ENCODE data around the gene KRT16. TPM values are rescaled to one million over a fixed set of nuclear protein-coding genes. Genes with fewer than 3 reads are reported as not detected.

The KRT16 gene
- total RNA-seq, 2 donors from 2014 or later: not detected

DNA sequence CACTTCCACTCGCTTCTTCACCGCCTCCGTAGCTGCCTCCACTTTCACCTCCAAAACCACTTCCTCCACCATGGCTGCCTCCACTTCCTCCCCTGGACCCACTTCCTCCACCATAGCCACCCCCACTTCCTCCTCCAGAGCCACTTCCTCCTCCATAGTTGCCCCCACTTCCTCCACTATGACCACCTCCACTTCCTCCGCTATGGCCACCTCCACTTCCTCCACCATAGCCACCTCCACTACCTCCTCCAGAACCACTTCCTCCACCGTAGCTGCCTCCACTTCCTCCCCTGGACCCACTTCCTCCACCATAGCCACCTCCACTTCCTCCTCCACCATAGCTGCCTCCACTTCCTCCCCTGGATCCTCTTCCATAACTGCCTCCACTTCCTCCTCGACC, 45.2 kb downstream of the KRT16 start:
- Mint-ChIP-seq H3K27me3 (peaks cover 12 to 26% of the 10 kb centered on the region in 2 donors), H3K27ac (peak overlapping the region; percentile 71 to 80), H3K36me3 (no peaks in the 10 kb centered on the region)

DNA sequence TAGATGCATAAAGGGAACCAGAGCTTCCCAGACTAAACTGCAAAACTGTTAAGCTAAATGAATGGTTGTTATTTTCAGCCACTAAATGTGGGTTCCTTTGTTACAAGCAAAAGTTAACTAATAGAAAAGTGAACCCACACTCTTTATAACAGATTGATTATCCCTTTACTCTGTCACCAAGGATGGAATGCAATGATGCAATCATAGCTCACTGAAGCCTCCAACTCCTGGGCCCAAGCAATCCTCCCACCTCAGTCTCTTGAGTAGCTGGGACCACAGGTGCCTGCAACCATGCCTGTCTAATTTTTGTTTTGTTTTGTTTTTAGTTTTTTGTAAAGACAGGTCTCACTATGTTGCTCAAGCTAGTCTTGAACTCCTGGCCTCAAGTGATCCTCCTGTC, 47.2 kb downstream of the KRT16 start:
- no peak overlapping the region for H3K27ac Mint-ChIP-seq
- H3K36me3 Mint-ChIP-seq: no peaks in the 10 kb centered on the region
- H3K4me1 Mint-ChIP-seq (ENCODE audit: low read depth in 2 of 2): peaks cover 0 to 14% of the 10 kb centered on the region in 2 donors
- DNase-seq (ENCODE audit: low spot score) (no peak), ATAC-seq (no peak)
- H3K27me3 Mint-ChIP-seq: peaks cover 13 to 14% of the 10 kb centered on the region in 2 donors
- peaks cover 6% of the 10 kb centered on the region for H3K9me3 Mint-ChIP-seq
- H3K4me3 Mint-ChIP-seq: no peak overlapping the region

More for the DNA sequence above, 45.2 kb downstream of the KRT16 start:
- no peak overlapping the region for H3K4me3 Mint-ChIP-seq
- DNase-seq (ENCODE audit: low spot score): no peak
- peaks cover 6% of the 10 kb centered on the region for H3K9me3 Mint-ChIP-seq
- peak in 1 of 2 donors; percentile 25 for ATAC-seq
- peaks cover 0 to 14% of the 10 kb centered on the region in 2 donors for H3K4me1 Mint-ChIP-seq (ENCODE audit: low read depth in 2 of 2)

DNA sequence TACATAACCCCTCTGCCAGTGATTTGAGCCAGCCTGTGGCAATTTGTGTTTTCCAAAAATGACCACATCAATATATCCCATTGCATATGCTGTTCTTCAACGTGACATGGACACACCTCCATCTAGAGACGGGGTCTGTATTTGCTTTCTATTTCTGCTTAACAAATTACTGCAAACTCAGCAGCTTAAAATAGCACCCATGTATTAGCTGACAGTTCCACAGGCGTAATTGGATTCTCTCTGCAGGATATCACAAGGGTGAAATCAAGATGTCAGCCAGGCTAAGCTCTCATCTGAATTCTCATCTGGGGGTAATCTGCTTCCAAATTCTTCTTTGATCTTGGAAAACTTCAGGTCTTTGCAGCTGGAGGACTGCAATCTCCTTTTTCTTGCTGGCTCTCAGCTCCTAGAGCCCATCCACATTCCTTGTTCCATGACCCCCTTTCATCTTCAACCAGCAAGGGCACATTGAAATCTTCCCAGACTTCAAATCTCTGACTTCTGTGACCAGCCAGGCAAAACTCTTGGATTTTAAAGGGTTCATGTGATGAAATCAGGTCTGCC, 48.9 kb downstream of the KRT16 start:
- peaks cover 6% of the 10 kb centered on the region for H3K9me3 Mint-ChIP-seq
- no peak overlapping the region for H3K27ac Mint-ChIP-seq
- H3K4me1 Mint-ChIP-seq (ENCODE audit: low read depth in 2 of 2): peaks cover 0 to 14% of the 10 kb centered on the region in 2 donors
- ATAC-seq: no peak
- no peak overlapping the region for H3K4me3 Mint-ChIP-seq
- H3K36me3 Mint-ChIP-seq: no peaks in the 10 kb centered on the region
- peaks cover 13 to 14% of the 10 kb centered on the region in 2 donors for H3K27me3 Mint-ChIP-seq
- DNase-seq (ENCODE audit: low spot score): no peak

DNA sequence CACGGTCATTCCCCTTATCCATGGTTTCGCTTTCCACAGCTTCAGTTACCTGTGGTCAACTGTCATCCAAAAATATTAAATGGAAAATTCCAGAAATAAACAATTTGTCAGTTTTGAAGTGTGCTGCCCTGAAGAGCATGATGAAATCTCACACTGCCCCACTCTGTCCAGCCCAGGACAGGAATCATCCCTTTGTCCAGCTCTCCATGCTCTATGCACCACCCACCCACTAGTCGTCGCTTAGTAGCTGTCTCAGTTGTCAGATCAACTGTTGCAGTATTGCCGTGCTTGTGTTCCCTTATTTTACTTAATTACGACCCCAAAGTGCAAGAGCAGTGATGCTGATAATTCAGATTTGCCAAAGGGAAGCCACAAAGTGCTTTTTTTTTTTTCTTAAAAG, 51.0 kb downstream of the KRT16 start:
- Mint-ChIP-seq H3K4me3 (no peak overlapping the region), H3K4me1 (ENCODE audit: low read depth in 2 of 2) (peaks cover 0 to 3% of the 10 kb centered on the region in 2 donors), H3K27me3 (peaks cover 23 to 27% of the 10 kb centered on the region in 2 donors)

More for the DNA sequence above, 51.0 kb downstream of the KRT16 start:
- DNase-seq (ENCODE audit: low spot score) (no peak), ATAC-seq (no peak)
- Mint-ChIP-seq H3K27ac (no peak overlapping the region), H3K36me3 (no peaks in the 10 kb centered on the region), H3K9me3 (no peaks in the 10 kb centered on the region)

Other genes starting within 250 kb of the KRT16 start
- gene KRT33B, start 243.0 kb downstream of the KRT16 start, total RNA-seq: not detected
- gene KRT34, start 230.5 kb downstream of the KRT16 start, total RNA-seq: not detected
- not detected for gene KRT31, start 215.2 kb downstream of the KRT16 start, total RNA-seq
- not detected for gene KRT37, start 188.2 kb downstream of the KRT16 start, total RNA-seq
- not detected for gene KRT38, start 171.8 kb downstream of the KRT16 start, total RNA-seq
- gene KRT32, start 145.4 kb downstream of the KRT16 start, total RNA-seq: not detected
- not detected for gene KRT35, start 131.6 kb downstream of the KRT16 start, total RNA-seq
- not detected for gene KRT36, start 122.9 kb downstream of the KRT16 start, total RNA-seq
- gene KRT13, start 107.2 kb downstream of the KRT16 start, total RNA-seq: not detected
- not detected for gene KRT15, start 93.9 kb downstream of the KRT16 start, total RNA-seq
- gene KRT19, start 84.5 kb downstream of the KRT16 start, total RNA-seq: not detected
- not detected for gene KRT9, start 40.7 kb downstream of the KRT16 start, total RNA-seq
- gene KRT14, start 25.9 kb downstream of the KRT16 start, total RNA-seq: not detected
- not detected for gene KRT17, start 11.8 kb upstream of the KRT16 start, total RNA-seq
- gene EIF1, start 76.1 kb upstream of the KRT16 start, total RNA-seq: 1,000 to 10,000 TPM; 1,047 to 1,473 TPM
- not detected for gene GAST, start 99.6 kb upstream of the KRT16 start, total RNA-seq
- not detected for gene HAP1, start 121.9 kb upstream of the KRT16 start, total RNA-seq
- 1 to 10 TPM in 1 of 2 donors, under 1 TPM in 1; 0.14 to 1.0 TPM for gene JUP, start 173.9 kb upstream of the KRT16 start, total RNA-seq
- gene P3H4, start 199.2 kb upstream of the KRT16 start, total RNA-seq: 1 to 10 TPM; 1.8 to 5.2 TPM
- gene FKBP10, start 200.2 kb upstream of the KRT16 start, total RNA-seq: under 1 TPM; 0.64 to 0.74 TPM
- 10 to 100 TPM; 18.8 to 49.4 TPM for gene NT5C3B, start 223.5 kb upstream of the KRT16 start, total RNA-seq
- gene KLHL10, start 225.1 kb upstream of the KRT16 start, total RNA-seq: not detected

Measured in natural killer cell treated with Interleukin-12 subunit alpha and Interleukin-12 subunit beta and Interleukin-15 and Interleukin-18, amount 100 ng/mL, for 72 hours (primary cell).